Measurements from ENCODE around the gene MAPK7. TPM values are rescaled to one million over a fixed set of nuclear protein-coding genes. Genes with fewer than 3 reads are reported as not detected.

The MAPK7 gene
- total and polyA plus RNA-seq, 2 of the 8 experiments (the other 6 are each of a cell fraction or from before 2014, with no cell fraction given) = 15.2 to 28.1 TPM

- peaks cover 0 to 13% (median 6%) of the 10 kb centered on the region in 4 experiments; a peak in 4 of 7 replicates for H3K4me1 ChIP-seq (replicated peaks in 1 of 4; ENCODE audit: control insufficient read depth in 3 of 4, insufficient read depth in 4 of 4, low read length in 3 of 4)
- H2AK5ac ChIP-seq (ENCODE audit: low read depth, low read length) = 0 out of 2 replicates have a peak overlapping the region, but pooled peaks have one; percentile 3
- peaks cover 0 to 4% (median 0%) of the 10 kb centered on the region in 4 experiments; a peak in 1 of 7 replicates for H3K27me3 ChIP-seq (replicated peaks in 1 of 4; ENCODE audit: control insufficient read depth in 3 of 4, extremely low read depth in 1 of 4, insufficient read depth in 3 of 4, low read length in 3 of 4)
- 73% methylated on average over 8 of the region's 9 CpGs; no CpG with 5 or more reads in 1 of the 2 experiments for WGBS, 2 experiments (ENCODE audit: extremely low coverage in 1 of 2, insufficient coverage in 1 of 2, insufficient read length in 1 of 2, insufficient replicate concordance in 2 of 2, low coverage in 1 of 2, low lambda C conversion rate in 2 of 2, missing lambda C conversion rate in 1 of 2)
- POLR2A ChIA-PET (ENCODE audit: partially characterized antibody) = interaction anchor here (1.1 kb wide), 2 partner anchors 15 to 18 kb away, joined by 3 read pairs; no protein-coding TSS in a partner anchor
- 0 out of 4 replicates have a peak overlapping the region, but pooled peaks of 1 of the 2 experiments have one; percentile 22 for H3K4me2 ChIP-seq (ENCODE audit: insufficient read depth in 1 of 2, low read depth in 2 of 2, low read length in 2 of 2)
- H3K23ac ChIP-seq (ENCODE audit: insufficient read length) = no peak overlapping the region
- H3K56ac ChIP-seq (replicated peaks; ENCODE audit: insufficient read length, low read depth, low read length) = no peak overlapping the region
- H2AFZ ChIP-seq (ENCODE audit: low read length) = no peak overlapping the region
- 0 out of 2 replicates have a peak, but pooled peaks cover 3% of the 10 kb centered on the region for H3K23me2 ChIP-seq (ENCODE audit: low read depth, low read length)
- no peaks in the 10 kb centered on the region for H4K20me1 ChIP-seq (replicated peaks in 1 of 2; ENCODE audit: control insufficient read depth in 1 of 2, insufficient read depth in 2 of 2, low read length in 2 of 2)
- H3K9me3 ChIP-seq (ENCODE audit: insufficient read depth in 2 of 2, low read depth in 1 of 2, low read length in 1 of 2) = no peaks in the 10 kb centered on the region
- no peak overlapping the region for H2BK120ac ChIP-seq (replicated peaks; ENCODE audit: low read depth, low read length)
- H4K91ac ChIP-seq (replicated peaks; ENCODE audit: insufficient read length, low read length) = no peak overlapping the region
- H3K4ac ChIP-seq (replicated peaks; ENCODE audit: insufficient read length, low read depth, low read length) = no peak overlapping the region
- peak overlapping the region; percentile 55; the same call in 1 of the 2 replicates for H2BK15ac ChIP-seq (ENCODE audit: low read length)
- no peak overlapping the region for H3K14ac ChIP-seq (ENCODE audit: insufficient read length)
- H2BK12ac ChIP-seq (ENCODE audit: low read depth, low read length) = 0 out of 2 replicates have a peak overlapping the region, but pooled peaks have one; percentile 44
- no peak for DNase-seq (ENCODE audit: low read depth in 1 of 2, low spot score in 2 of 2)
- H3K4me3 ChIP-seq (ENCODE audit: extremely low read depth in 1 of 4, insufficient read depth in 2 of 4, low read depth in 3 of 4, low read length in 4 of 4) = no peak overlapping the region
- no peaks in the 10 kb centered on the region for H3K79me2 ChIP-seq (ENCODE audit: control insufficient read depth in 1 of 2, insufficient read depth in 2 of 2, low read length in 2 of 2)
- H4K8ac ChIP-seq (ENCODE audit: extremely low read depth, insufficient read depth, low read length) = no peak overlapping the region
- H3K36me3 ChIP-seq (ENCODE audit: control insufficient read depth in 2 of 4, insufficient read depth in 4 of 4, low read length in 3 of 4) = no peaks in the 10 kb centered on the region
- H4K5ac ChIP-seq (ENCODE audit: insufficient read length, low read depth, low read length) = no peak overlapping the region
- CTCF ChIA-PET (ENCODE audit: partially characterized antibody) = interaction anchor here (1.0 to 3.5 kb wide), 6 partner anchors 13 to 68 kb away, joined by 3 to 10 read pairs (median 4); partner anchors contain the start of gene B9D1
- H3K79me1 ChIP-seq (ENCODE audit: low read depth, low read length) = no peaks in the 10 kb centered on the region
- H3K18ac ChIP-seq (ENCODE audit: extremely low read depth, low read length) = peak overlapping the region; percentile 15; the same call in 1 of the 2 replicates
- no peak overlapping the region for H3K27ac ChIP-seq (ENCODE audit: low read depth, low read length)
- H2BK5ac ChIP-seq (ENCODE audit: low read depth, low read length) = no peak overlapping the region
- FAIRE-seq = no peak
- H2BK20ac ChIP-seq (ENCODE audit: low read length) = peak overlapping the region; percentile 66; the same call in 1 of the 2 replicates
- no peak overlapping the region for H3K9ac ChIP-seq (replicated peaks in 1 of 4; ENCODE audit: extremely low read depth in 1 of 4, low read depth in 3 of 4, low read length in 3 of 4)
- TF ChIP-seq FOSL1 (IDR thresholded peaks at IDR 0.05; ENCODE audit: insufficient read depth, low read depth, low read length) = no peak
- TF ChIP-seq CTBP2 (IDR thresholded peaks at IDR 0.05; ENCODE audit: borderline replicate concordance, insufficient read depth, insufficient read length, low read length) = no peak
- no peak for TF ChIP-seq POLR2AphosphoS5 (IDR thresholded peaks at IDR 0.05; ENCODE audit: low read depth, low read length)
- no peak for TF ChIP-seq SAP30 (IDR thresholded peaks at IDR 0.05; ENCODE audit: insufficient read depth, insufficient replicate concordance, low read length)
- no peak for TF ChIP-seq KDM5A (IDR thresholded peaks at IDR 0.05; ENCODE audit: low read length)
- no peak for TF ChIP-seq RAD21 (IDR thresholded peaks at IDR 0.05 in 1 of 2, conservative IDR thresholded peaks at IDR 0.05 in 1 of 2; ENCODE audit: low read depth in 2 of 2, low read length in 2 of 2)
- no peak for TF ChIP-seq KDM4A (IDR thresholded peaks at IDR 0.05; ENCODE audit: low read depth, low read length, severe bottlenecking)
- no peak for TF ChIP-seq USF2 (IDR thresholded peaks at IDR 0.05; ENCODE audit: low read length)
- TF ChIP-seq BRCA1 (IDR thresholded peaks at IDR 0.05; ENCODE audit: low read depth, low read length) = no peak
- TF ChIP-seq JUND (IDR thresholded peaks at IDR 0.05; ENCODE audit: low read length) = no peak
- no peak for TF ChIP-seq HDAC2 (IDR thresholded peaks at IDR 0.05; ENCODE audit: borderline replicate concordance in 1 of 2, low read depth in 2 of 2, low read length in 2 of 2)
Measured at GRCh38 chr17:19411631-19412030, 33.3 kb downstream of the MAPK7 start.

Data from H1 (cell line).